PC-3 (cell line): ENCODE results near the gene CDK7. TPM values are rescaled to one million over a fixed set of nuclear protein-coding genes. Genes with fewer than 3 reads are reported as not detected.

Experiments used
- ATAC-seq: fragments of 200-7000 bp; cut with Tn5 transposase; 2 replicates; pipeline ENCODE4 v1.9.1; 2020; ENCODE audit warnings: mild to moderate bottlenecking, moderate library complexity
- BruUV-seq: library from RNA; stranded (reverse); fragments of 400-500 nt; replicated peaks from 2 replicates; lab custom pipeline; 2021; lab: Mats Ljungman, UMichigan
- CTCF ChIA-PET: fragments of 300-600 bp; sonication (Branson Sonifier 250); formaldehyde crosslinking; loops from one replicate; lab custom pipeline; 2022; ENCODE audit warnings: antibody characterized with exemption; lab: Charles Lee
- POLR2A ChIA-PET: fragments of 300-600 bp; sonication (Branson Sonifier 250); formaldehyde crosslinking; loops from one replicate; lab custom pipeline; 2022; ENCODE audit warnings: antibody characterized with exemption; ENCODE audit not compliant: unreplicated experiment; lab: Charles Lee
- DNase-seq: peaks from one replicate; pipeline ENCODE4 v3.0.0-alpha.2; 2015
- H2AFZ ChIP-seq: fragments of 300-600 bp; sonication (generic); 2 replicates; pipeline ENCODE4 v1.6.0; 2016; ENCODE audit warnings: antibody characterized with exemption, low read length
- H3F3A ChIP-seq: fragments of 300-600 bp; sonication (generic); one replicate; pipeline ENCODE4 v1.6.0; 2017; ENCODE audit warnings: antibody characterized with exemption, low read length, control low read depth, mild to moderate bottlenecking; ENCODE audit not compliant: unreplicated experiment
- H3K27ac ChIP-seq: fragments of 300-600 bp; sonication (generic); 2 replicates; pipeline ENCODE4 v1.5.1; 2016; ENCODE audit warnings: mild to moderate bottlenecking, low read length
- H3K27me3 ChIP-seq: fragments of 300-600 bp; sonication (generic); 2 replicates; pipeline ENCODE4 v1.6.1; 2016; ENCODE audit warnings: low read length, mixed read lengths
- H3K36me3 ChIP-seq: fragments of 300-600 bp; sonication (generic); 2 replicates; pipeline ENCODE4 v1.6.1; 2016; ENCODE audit warnings: low read depth, mixed run types, low read length, mixed read lengths
- H3K4me1 ChIP-seq: fragments of 300-600 bp; sonication (generic); 2 replicates; pipeline ENCODE4 v1.5.1; 2016; ENCODE audit warnings: low read length; ENCODE audit not compliant: insufficient read depth
- H3K4me2 ChIP-seq: fragments of 300-600 bp; sonication (generic); 2 replicates; pipeline ENCODE4 v1.6.0; 2016; ENCODE audit warnings: low read length
- H3K4me3 ChIP-seq: fragments of 300-600 bp; sonication (generic); 2 replicates; pipeline ENCODE4 v1.5.1; 2016; ENCODE audit warnings: mild to moderate bottlenecking, low read length, mixed read lengths
- H3K79me2 ChIP-seq: fragments of 300-600 bp; sonication (generic); 2 replicates; pipeline ENCODE4 v1.6.1; 2017; ENCODE audit warnings: low read length, mixed read lengths
- H3K9ac ChIP-seq: fragments of 300-600 bp; sonication (generic); 2 replicates; pipeline ENCODE4 v1.6.0; 2016; ENCODE audit warnings: mild to moderate bottlenecking, low read length
- H3K9me2 ChIP-seq: fragments of 300-600 bp; sonication (generic); replicated peaks from 2 replicates; pipeline ENCODE4 v1.6.1; 2016; ENCODE audit warnings: mixed run types, low read length, mixed read lengths
- H3K9me3 ChIP-seq: fragments of 300-600 bp; sonication (generic); 2 replicates; pipeline ENCODE4 v1.6.1; 2016; ENCODE audit warnings: low read length, mixed read lengths
- H4K20me1 ChIP-seq: fragments of 300-600 bp; sonication (generic); 2 replicates; pipeline ENCODE4 v1.6.1; 2016; ENCODE audit warnings: low read length, mixed read lengths
- CTCF ChIP-seq: fragments of 300-600 bp; sonication (generic); conservative IDR thresholded peaks from 2 replicates; pipeline ENCODE4 v1.5.1; 2017; ENCODE audit warnings: antibody characterized with exemption, low read depth, mild to moderate bottlenecking, low read length
- EZH2 ChIP-seq: fragments of 300-600 bp; sonication (generic); IDR thresholded peaks from one replicate; pipeline ENCODE4 v1.6.1; 2017; ENCODE audit warnings: antibody characterized with exemption, mild to moderate bottlenecking, low read length; ENCODE audit not compliant: unreplicated experiment
- EZH2phosphoT487 ChIP-seq: fragments of 300-600 bp; sonication (generic); IDR thresholded peaks from 2 replicates; pipeline ENCODE4 v1.6.1; 2018; ENCODE audit warnings: mild to moderate bottlenecking, antibody characterized with exemption, low read length, borderline replicate concordance
- intact Hi-C: fragments of 100-400 bp; cut with micrococcal nuclease; formaldehyde crosslinking; loops from 2 replicates; pipeline ENCODE4 v1.9.0; 2023
- total RNA-seq: library from RNA; depleted of rRNA; stranded (reverse); fragments of >200 nt; gene quantifications from 2 replicates; pipeline ENCODE4 v1.2.3, GENCODE V29; 2014

Gene CDK7
- total RNA-seq, 1 experiment from 2014 or later = 26.6 TPM

DNA sequence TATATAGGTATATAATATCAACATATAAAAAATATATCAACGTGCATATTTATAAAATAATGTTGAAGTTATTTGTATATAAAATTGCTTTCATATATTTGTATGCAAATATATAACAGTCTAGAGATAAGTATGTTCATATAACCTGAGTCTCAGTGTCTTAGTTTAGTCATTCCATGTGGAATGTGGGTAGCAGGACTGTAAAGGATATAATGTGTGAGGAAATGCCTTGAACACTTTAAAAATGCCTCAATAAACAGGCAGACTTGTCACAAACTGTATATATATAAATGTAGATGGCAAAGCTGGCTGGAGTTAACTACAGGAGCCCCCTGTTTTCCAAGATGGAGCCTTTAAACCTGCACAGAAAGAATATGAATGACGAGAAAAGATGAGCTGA lies 49.5 kb downstream of the CDK7 start:
- BruUV-seq = no TSS peak
- intact Hi-C loops = no loop called here
- POLR2A ChIA-PET = no interaction called here

DNA sequence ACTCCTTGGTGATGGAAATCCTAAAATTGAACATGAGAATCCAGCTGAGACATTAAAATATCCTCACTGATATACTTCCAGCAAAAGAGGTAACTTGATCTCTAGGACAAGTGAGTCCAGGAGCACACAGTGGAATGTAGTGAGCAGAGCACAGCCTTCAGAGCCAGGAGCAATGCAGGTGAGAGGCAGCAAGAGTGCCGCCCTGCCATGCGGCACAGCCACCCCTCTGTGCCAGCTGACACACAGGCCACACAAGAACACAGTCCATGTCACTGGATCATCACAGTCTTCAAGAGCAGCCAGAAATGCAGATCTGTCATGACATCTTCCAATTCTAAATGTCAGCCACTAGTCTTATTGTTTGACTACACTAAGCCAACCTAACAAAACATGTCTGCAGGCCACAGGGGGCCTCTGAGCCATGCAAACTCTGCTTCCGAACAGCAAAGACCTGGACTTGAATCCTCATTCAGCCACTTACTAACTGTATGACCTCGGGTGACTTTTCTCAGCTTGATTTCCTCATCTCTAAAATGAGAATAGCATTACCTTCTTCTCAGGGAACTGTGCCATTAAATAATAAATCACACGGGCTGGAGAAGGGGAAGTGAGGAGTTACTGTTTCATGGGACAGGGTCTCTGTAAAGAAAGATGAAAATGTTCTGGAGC lies 50.9 kb downstream of the CDK7 start:
- H3K4me2 ChIP-seq = no peak overlapping the region
- no peak overlapping the region for H2AFZ ChIP-seq
- DNase-seq (no peak), ATAC-seq (no peak)
- H3K9ac ChIP-seq = no peak overlapping the region
- CTCF ChIA-PET = no interaction called here
- POLR2A ChIA-PET = no interaction called here
- H3F3A ChIP-seq = no peaks in the 10 kb centered on the region
- no peaks in the 10 kb centered on the region for H3K27me3 ChIP-seq
- intact Hi-C loops = no loop called here
- no peaks in the 10 kb centered on the region for H3K9me3 ChIP-seq
- no peaks in the 10 kb centered on the region for H3K4me1 ChIP-seq
- BruUV-seq = no TSS peak
- no peaks in the 10 kb centered on the region for H3K9me2 ChIP-seq
- no peak overlapping the region for H3K27ac ChIP-seq
- no peaks in the 10 kb centered on the region; the same call in 1 of the 2 replicates for H3K36me3 ChIP-seq
- no peak for TF ChIP-seq EZH2
- H3K4me3 ChIP-seq = no peak overlapping the region
- H3K79me2 ChIP-seq = no peaks in the 10 kb centered on the region
- no peaks in the 10 kb centered on the region for H4K20me1 ChIP-seq

More for the DNA sequence above, 49.5 kb downstream of the CDK7 start:
- TF ChIP-seq EZH2phosphoT487 = no peak
- no peak for TF ChIP-seq EZH2
- TF ChIP-seq CTCF = no peak
- H3K9me3 ChIP-seq = no peaks in the 10 kb centered on the region
- H4K20me1 ChIP-seq = no peaks in the 10 kb centered on the region
- no peak overlapping the region for H3K4me3 ChIP-seq
- no peak overlapping the region for H3K27ac ChIP-seq
- no peaks in the 10 kb centered on the region for H3K79me2 ChIP-seq
- CTCF ChIA-PET = no interaction called here
- no peaks in the 10 kb centered on the region for H3F3A ChIP-seq
- no peak overlapping the region for H3K9ac ChIP-seq
- DNase-seq (no peak), ATAC-seq (no peak)
- H3K9me2 ChIP-seq = no peaks in the 10 kb centered on the region
- H3K27me3 ChIP-seq = no peaks in the 10 kb centered on the region
- no peak overlapping the region for H2AFZ ChIP-seq
- no peaks in the 10 kb centered on the region for H3K4me1 ChIP-seq
- H3K4me2 ChIP-seq = no peak overlapping the region
- H3K36me3 ChIP-seq = no peaks in the 10 kb centered on the region; the same call in 1 of the 2 replicates

DNA sequence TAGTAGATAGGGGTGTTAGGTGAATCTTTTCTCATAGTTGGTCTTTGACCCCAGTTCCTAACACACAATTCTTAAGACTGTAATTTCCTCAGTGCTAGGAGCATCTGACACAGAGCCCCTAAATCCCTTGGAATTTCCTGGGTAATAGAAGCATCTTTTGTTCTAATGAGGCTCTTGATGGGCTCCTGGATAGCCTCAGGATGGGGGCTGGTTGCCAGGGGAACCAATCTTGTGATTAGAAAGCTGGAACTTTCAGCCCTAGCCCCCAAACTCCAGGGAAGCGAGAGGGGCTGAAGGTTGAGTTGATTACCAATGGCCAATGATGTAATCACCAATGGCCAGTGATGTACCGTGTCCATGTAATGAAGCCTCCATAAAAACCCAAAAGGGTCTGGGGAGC lies 53.4 kb downstream of the CDK7 start:
- Histone ChIP-seq H3K9ac (no peak overlapping the region), H3K4me3 (no peak overlapping the region), H3K36me3 (no peaks in the 10 kb centered on the region), H3K9me2 (no peaks in the 10 kb centered on the region), H4K20me1 (no peaks in the 10 kb centered on the region), H3K27ac (no peak overlapping the region), H3K27me3 (no peaks in the 10 kb centered on the region), H3K4me2 (no peak overlapping the region), H3K4me1 (no peaks in the 10 kb centered on the region), H3K9me3 (no peaks in the 10 kb centered on the region), H3K79me2 (no peaks in the 10 kb centered on the region), H2AFZ (no peak overlapping the region), H3F3A (no peaks in the 10 kb centered on the region)
- TF ChIP-seq EZH2 (no peak), EZH2phosphoT487 (no peak), CTCF (no peak)
- no TSS peak for BruUV-seq
- no peak for ATAC-seq
- no peak for DNase-seq
- ChIA-PET POLR2A (no interaction called here), CTCF (no interaction called here)
- intact Hi-C loops = no loop called here
